K562 (cell line): ENCODE data around the gene GPX5. TPM values are rescaled to one million over a fixed set of nuclear protein-coding genes. Genes with fewer than 3 reads are reported as not detected.
A peak's percentile ranks its signal among the peaks of the same experiment; 100 is the strongest.

Experiments
- ATAC-seq: fragments of 200-7000 bp; cut with Tn5 transposase; 3 replicates; pipeline ENCODE4 v1.9.1; 2020; ENCODE audit warnings: moderate library complexity
- BruUV-seq: library from RNA; stranded (reverse); fragments of 400-500 nt; replicated peaks from 2 replicates; lab custom pipeline; 2021; lab: Mats Ljungman, UMichigan
- CTCF ChIA-PET: fragments of 300-600 bp; formaldehyde crosslinking; extraction: SDS; loops from one replicate; lab custom pipeline; 2021; ENCODE audit warnings: low intra/inter-chr PET ratio; lab: Yijun Ruan, JAX
- POLR2A ChIA-PET: fragments of 300-600, 350-650 bp; sonication (Branson Sonifier 250); formaldehyde crosslinking; extraction: SDS; loops from one replicate; lab custom pipeline; 2021; ENCODE audit warnings: antibody characterized with exemption, inconsistent platforms; lab: Yijun Ruan, JAX
- DNase-seq, 4 experiments: peaks; one replicate each; pipeline versions ENCODE4 v3.0.0 to v3.0.0-alpha.2; 2011 to 2018; ENCODE audit warnings: low spot score in 3 of 4, mixed read lengths in 3 of 4; ENCODE audit errors: extremely low read depth in 1 of 4
- FAIRE-seq: peaks from 2 replicates; lab custom pipeline; 2011; peaks lifted over from hg19 to GRCh38; lab: Jason Lieb, UNC
- H2AFZ ChIP-seq: 2 replicates; pipeline ENCODE4 v1.6.0; 2011; ENCODE audit warnings: low read depth, low read length, control low read depth, inconsistent platforms
- H3K27ac ChIP-seq: fragments of 200-600 bp; 3 replicates; pipeline ENCODE4 v1.8.0; 2011; ENCODE audit warnings: low read depth, mild to moderate bottlenecking, control low read depth, inconsistent platforms, low read length, moderate library complexity, mixed read lengths; ENCODE audit errors: extremely low read depth
- H3K27me3 ChIP-seq, 2 experiments: fragments of 300-600 bp in 1 of 2; 2 replicates in 1 of 2; 3 replicates in 1 of 2; pipeline versions ENCODE4 v1.6.0 to v1.8.0; 2011; ENCODE audit warnings: inconsistent platforms in 2 of 2, low read length in 2 of 2, mild to moderate bottlenecking in 1 of 2, mixed read lengths in 1 of 2, moderate library complexity in 1 of 2; ENCODE audit not compliant: control insufficient read depth in 2 of 2, insufficient read depth in 2 of 2
- H3K36me3 ChIP-seq: fragments of 300-600 bp; 3 replicates; pipeline ENCODE4 v1.8.0; 2011; ENCODE audit warnings: mild to moderate bottlenecking, low read length, inconsistent platforms; ENCODE audit not compliant: control insufficient read depth, insufficient read depth
- H3K4me1 ChIP-seq, 2 experiments: fragments of 200-600 bp in 1 of 2; replicated peaks in 1 of 2; 2 replicates in 1 of 2; 3 replicates in 1 of 2; pipeline versions ENCODE4 v1.5.1 to v1.8.0; 2011; ENCODE audit warnings: inconsistent platforms in 2 of 2, low read length in 2 of 2, mild to moderate bottlenecking in 1 of 2, mixed read lengths in 1 of 2, moderate library complexity in 1 of 2; ENCODE audit not compliant: control insufficient read depth in 2 of 2, insufficient read depth in 2 of 2
- H3K4me2 ChIP-seq: 2 replicates; pipeline ENCODE4 v1.6.1; 2011; ENCODE audit warnings: low read length, control low read depth, inconsistent platforms, mixed read lengths; ENCODE audit not compliant: insufficient read depth
- H3K4me3 ChIP-seq: fragments of 200-600 bp; sonication (generic), shearing (Covaris generic); 2 replicates; pipeline ENCODE4 v1.5.1; 2016; ENCODE audit warnings: control low read depth, inconsistent platforms
- H3K79me2 ChIP-seq: fragments of 200-600 bp; 3 replicates; pipeline ENCODE4 v1.8.0; 2011; ENCODE audit warnings: low read length, inconsistent platforms; ENCODE audit not compliant: control insufficient read depth, insufficient read depth
- H3K9ac ChIP-seq, 2 experiments: 2 replicates each; pipeline versions ENCODE4 v1.6.0 to v1.6.1; 2011; ENCODE audit warnings: low read depth in 2 of 2, low read length in 2 of 2, control low read depth in 1 of 2, inconsistent platforms in 1 of 2, mild to moderate bottlenecking in 1 of 2, mixed read lengths in 1 of 2; ENCODE audit not compliant: insufficient read depth in 1 of 2
- H3K9me1 ChIP-seq: one replicate; pipeline ENCODE4 v1.6.0; 2011; ENCODE audit warnings: inconsistent platforms, mild to moderate bottlenecking, low read length, moderate library complexity; ENCODE audit not compliant: control insufficient read depth, insufficient read depth
- H3K9me3 ChIP-seq: replicated peaks from 2 replicates; pipeline ENCODE4 v1.5.1; 2011; ENCODE audit warnings: low read depth, low read length, inconsistent platforms; ENCODE audit not compliant: control insufficient read depth, insufficient read depth
- H4K20me1 ChIP-seq: replicated peaks from 2 replicates; pipeline ENCODE4 v1.6.1; 2011; ENCODE audit warnings: low read length, inconsistent platforms, mixed read lengths; ENCODE audit not compliant: control insufficient read depth, insufficient read depth
- ELF2 ChIP-seq: fragments of 250-450 bp; sonication (Bioruptor Pico); IDR thresholded peaks from 2 replicates; pipeline ENCODE4 v1.5.0; 2021; ENCODE audit warnings: mild to moderate bottlenecking
- EZH2 ChIP-seq: IDR thresholded peaks from 2 replicates; pipeline ENCODE4 v1.6.1; 2012; ENCODE audit warnings: low read depth, mild to moderate bottlenecking, inconsistent platforms, low read length, borderline replicate concordance
- POLR2AphosphoS2 ChIP-seq: IDR thresholded peaks from 2 replicates; pipeline ENCODE4 v1.6.1; 2012; ENCODE audit warnings: low read length, improper control_type of control experiment
- RBM14 ChIP-seq: fragments of 200-400 bp; formaldehyde crosslinking; IDR thresholded peaks from 2 replicates; pipeline ENCODE4 v1.6.1; 2018; ENCODE audit warnings: low read depth, mild to moderate bottlenecking, low read length, moderate library complexity, borderline replicate concordance; ENCODE audit not compliant: insufficient read depth
- WGBS: fragments of 100-300 bp; shearing (Covaris generic); methylation state at CpG from one replicate; pipeline ENCODE4 v1.1.6; 2016; ENCODE audit warnings: low coverage, mixed read lengths; ENCODE audit not compliant: insufficient coverage; ENCODE audit errors: missing lambda C conversion rate; 5-methylcytosine and 5-hydroxymethylcytosine counted together
- in situ Hi-C: fragments of 300-500 bp; cut with MboI; formaldehyde crosslinking; loops from 4 replicates; pipeline ENCODE4 v1.15.0; 2018; ENCODE audit warnings: inconsistent platforms, mixed read lengths
- intact Hi-C: fragments of 100-400 bp; cut with micrococcal nuclease; formaldehyde crosslinking; loops from 2 replicates; pipeline ENCODE4 v1.14.2; 2022
- polyA plus RNA-seq, 8 experiments: library from polyadenylated mRNA; depleted of rRNA in 4 of 8; stranded (reverse) in 5 of 8; unstranded in 3 of 8; fragments of >200 nt; fragmentation: Nextera tagmentation in 2 of 8; fragmentation: Illumina TruSeq in 1 of 8; extraction: Ambion mirVana in 2 of 8; extraction: Trizol in 1 of 8; gene quantifications; 2 replicates each; pipeline versions ENCODE4 v1.2.1 to v1.2.3, GENCODE V29; 2011 to 2014; ENCODE audit warnings: inconsistent platforms in 1 of 8, missing spikeins in 1 of 8
- total RNA-seq, 7 experiments: library from RNA; depleted of rRNA in 6 of 7; stranded (reverse); fragments of >200 nt in 6 of 7; fragmentation: Illumina TruSeq in 2 of 7; extraction: Trizol in 2 of 7; gene quantifications; 2 replicates each; pipeline versions ENCODE4 v1.2.1 to v1.2.3, GENCODE V29; 2011 to 2021; ENCODE audit warnings: low replicate concordance in 1 of 7

Gene GPX5
- total and polyA plus RNA-seq, 9 of the 15 experiments (the other 6 are each of a cell fraction or from before 2014, with no cell fraction given), result 0.07 to 0.18 (median 0.15) TPM; not detected in 6

DNA sequence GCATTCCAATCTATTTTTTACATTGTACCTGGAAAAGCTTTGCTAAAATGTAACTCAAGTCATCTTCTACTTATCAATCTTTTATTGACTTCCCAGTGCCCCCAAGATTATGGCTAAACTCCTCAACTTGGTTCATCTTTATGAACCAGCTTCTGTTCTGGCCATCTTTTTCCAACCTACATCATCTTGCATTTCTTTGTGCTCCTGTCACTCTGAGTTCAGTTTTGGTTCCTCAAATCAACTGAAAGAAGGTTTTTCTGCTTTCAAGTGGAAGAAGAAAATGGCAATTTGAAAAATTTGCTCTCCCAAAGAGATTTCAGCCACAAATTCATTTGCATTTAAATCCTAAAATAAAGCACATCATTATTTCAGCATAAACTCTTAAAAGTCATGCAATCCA lies 41.8 kb downstream of the GPX5 start:
- CTCF ChIA-PET, result no interaction called here

DNA sequence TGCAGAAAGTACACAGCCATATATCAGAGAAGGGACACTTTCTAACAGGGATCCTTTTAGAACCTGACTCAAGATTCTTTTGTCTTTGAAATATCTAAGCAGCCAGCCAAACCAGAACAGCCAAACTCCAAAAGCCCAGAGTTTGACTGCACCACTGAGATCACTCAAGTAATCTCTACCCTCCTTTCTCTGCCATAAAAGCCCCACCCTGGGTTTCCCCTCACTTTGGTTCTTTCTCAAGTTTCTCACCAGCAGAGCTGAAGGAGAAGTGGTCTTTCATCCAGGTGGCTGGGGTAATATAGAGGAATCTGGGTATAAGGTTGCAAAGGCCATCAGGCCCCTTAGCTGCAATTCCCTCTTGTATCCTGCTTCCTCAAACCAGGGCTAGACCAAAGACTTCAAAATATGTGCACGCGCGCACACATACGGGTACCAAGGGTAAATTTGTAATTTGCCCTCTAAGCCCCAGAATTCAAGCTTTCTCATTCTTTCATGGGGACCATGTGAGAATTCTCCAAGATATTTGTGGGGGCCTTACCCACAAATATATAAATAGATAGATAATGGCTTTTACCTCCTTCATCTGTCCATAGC lies 42.9 kb downstream of the GPX5 start:
- WGBS, result 96% methylated on average over 4 of the region's 4 CpGs

More for the DNA sequence above, 41.8 kb downstream of the GPX5 start:
- no peaks in the 10 kb centered on the region for H3K9me1 ChIP-seq
- POLR2A ChIA-PET, result interaction anchor here (0.8 to 2.1 kb wide), 3 partner anchors 8 to 453 kb away, joined by 4 to 15 read pairs (median 6); no protein-coding TSS in a partner anchor
- no peak for DNase-seq
- peaks cover 5% of the 10 kb centered on the region; the same call in 1 of the 2 replicates for H3K9me3 ChIP-seq
- TF ChIP-seq ELF2 (CRISPR knock-in tag) (0 out of 2 replicates have a peak, but pooled peaks have one; percentile 36), RBM14 (no peak)
- TF ChIP-seq, all 486 proteins: peak for 1
- no TSS peak for BruUV-seq
- no peaks in the 10 kb centered on the region for H4K20me1 ChIP-seq
- H3K36me3 ChIP-seq, result peaks cover 5% of the 10 kb centered on the region; the same call in 2 of the 3 replicates
- H3K4me1 ChIP-seq, result peaks cover 4 to 50% of the 10 kb centered on the region in 2 experiments; a peak in 3 of 5 replicates
- H3K4me2 ChIP-seq, result no peak overlapping the region
- H3K4me3 ChIP-seq, result no peak overlapping the region
- ATAC-seq, result no peak
- H3K79me2 ChIP-seq, result no peaks in the 10 kb centered on the region
- H3K27ac ChIP-seq, result no peak overlapping the region; the same call in 2 of the 3 replicates
- FAIRE-seq, result no peak
- H3K27me3 ChIP-seq, result no peaks in the 10 kb centered on the region
- in situ Hi-C loops (no loop called here), intact Hi-C loops (no loop called here)
- no peak overlapping the region for H3K9ac ChIP-seq
- H2AFZ ChIP-seq, result no peak overlapping the region

More for the DNA sequence above, 42.9 kb downstream of the GPX5 start:
- Histone ChIP-seq H3K4me2 (no peak overlapping the region), H3K27me3 (no peaks in the 10 kb centered on the region), H3K9ac (no peak overlapping the region), H3K9me1 (no peaks in the 10 kb centered on the region), H3K4me3 (no peak overlapping the region), H3K79me2 (no peaks in the 10 kb centered on the region), H3K27ac (no peak overlapping the region; the same call in 2 of the 3 replicates), H3K4me1 (peaks cover 4 to 39% of the 10 kb centered on the region in 2 experiments; a peak in 3 of 5 replicates), H2AFZ (no peak overlapping the region), H3K36me3 (peaks cover 12% of the 10 kb centered on the region; the same call in 2 of the 3 replicates), H3K9me3 (peaks cover 5% of the 10 kb centered on the region; the same call in 1 of the 2 replicates), H4K20me1 (no peaks in the 10 kb centered on the region)
- no TSS peak for BruUV-seq
- POLR2A ChIA-PET, result interaction anchor here (0.6 to 1.5 kb wide), 5 partner anchors 18 to 1497 kb away, joined by 3 read pairs; a partner anchor contains a TSS
- FAIRE-seq (no peak), ATAC-seq (peak; percentile 6; the same call in 2 of the 3 replicates), DNase-seq (no peak)
- CTCF ChIA-PET, result no interaction called here
- intact Hi-C loops, result no loop called here
- in situ Hi-C loops, result no loop called here
- no peak for TF ChIP-seq EZH2
- TF ChIP-seq POLR2AphosphoS2, result peak; percentile 52; the same call in 1 of the 2 replicates
